ENCODE data around the gene SBF2.

DNA sequence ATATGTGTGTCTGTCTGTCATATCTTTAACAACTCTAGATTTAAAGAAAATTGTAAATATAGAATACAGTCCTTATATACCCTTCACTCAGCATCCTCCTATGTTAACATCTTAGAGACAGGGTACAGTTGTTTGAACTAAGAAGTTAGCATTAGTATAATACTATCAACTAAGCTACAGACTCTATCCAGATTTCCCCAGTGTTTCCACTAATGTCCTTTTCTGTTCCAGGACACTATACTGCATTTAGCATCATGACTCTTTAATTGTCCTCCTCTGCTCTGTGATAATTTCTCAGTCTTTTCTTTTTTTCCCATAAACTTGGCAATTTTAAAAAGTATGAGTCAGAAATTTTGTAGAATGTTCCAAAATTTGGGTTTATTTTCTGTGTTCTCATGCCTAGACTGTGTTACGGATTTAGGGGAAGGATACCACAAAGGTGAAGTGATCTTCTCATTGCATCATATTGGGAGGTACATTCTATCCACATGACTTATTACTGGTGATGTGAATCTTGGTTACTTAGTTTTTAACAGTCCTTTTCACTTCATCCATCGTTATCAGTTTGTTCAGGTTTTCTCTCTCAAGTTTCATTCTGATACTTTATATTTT, 168.4 kb downstream of the SBF2 start:
- no peak for TF ChIP-seq POLR2A (IDR thresholded peaks at IDR 0.05; ENCODE audit: extremely low read depth, insufficient read length)
- TF ChIP-seq, protein P1, sequence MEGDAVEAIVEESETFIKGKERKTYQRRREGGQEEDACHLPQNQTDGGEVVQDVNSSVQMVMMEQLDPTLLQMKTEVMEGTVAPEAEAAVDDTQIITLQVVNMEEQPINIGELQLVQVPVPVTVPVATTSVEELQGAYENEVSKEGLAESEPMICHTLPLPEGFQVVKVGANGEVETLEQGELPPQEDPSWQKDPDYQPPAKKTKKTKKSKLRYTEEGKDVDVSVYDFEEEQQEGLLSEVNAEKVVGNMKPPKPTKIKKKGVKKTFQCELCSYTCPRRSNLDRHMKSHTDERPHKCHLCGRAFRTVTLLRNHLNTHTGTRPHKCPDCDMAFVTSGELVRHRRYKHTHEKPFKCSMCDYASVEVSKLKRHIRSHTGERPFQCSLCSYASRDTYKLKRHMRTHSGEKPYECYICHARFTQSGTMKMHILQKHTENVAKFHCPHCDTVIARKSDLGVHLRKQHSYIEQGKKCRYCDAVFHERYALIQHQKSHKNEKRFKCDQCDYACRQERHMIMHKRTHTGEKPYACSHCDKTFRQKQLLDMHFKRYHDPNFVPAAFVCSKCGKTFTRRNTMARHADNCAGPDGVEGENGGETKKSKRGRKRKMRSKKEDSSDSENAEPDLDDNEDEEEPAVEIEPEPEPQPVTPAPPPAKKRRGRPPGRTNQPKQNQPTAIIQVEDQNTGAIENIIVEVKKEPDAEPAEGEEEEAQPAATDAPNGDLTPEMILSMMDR (IDR thresholded peaks at IDR 0.05; ENCODE audit: low read depth, low read length) = no peak
- no peak for TF ChIP-seq MYC (IDR thresholded peaks at IDR 0.05; ENCODE audit: low read depth, low read length)
